ENCODE measurements around the gene PRKN.

The PRKN gene

GRCh38 chr6:161417717-161418462 is 1309.7 kb downstream of the PRKN start:
- no peak for DNase-seq

GRCh38 chr6:161415302-161415855 is 1312.2 kb downstream of the PRKN start:
- no peak for DNase-seq

- no peak for DNase-seq
These were observed 1312.9 kb downstream of the PRKN start for GRCh38 chr6:161414707-161415106.

- DNase-seq: no peak
These were observed 1313.4 kb downstream of the PRKN start for GRCh38 chr6:161414180-161414579.

GRCh38 chr6:161413355-161413771 is 1314.2 kb downstream of the PRKN start:
- DNase-seq: no peak

GRCh38 chr6:161412795-161413194 is 1314.8 kb downstream of the PRKN start:
- DNase-seq: no peak

GRCh38 chr6:161411265-161411944 is 1316.2 kb downstream of the PRKN start:
- no peak for DNase-seq

- DNase-seq: no peak
These were observed 1316.8 kb downstream of the PRKN start for GRCh38 chr6:161410736-161411135.

- no peak for DNase-seq
These were observed 1317.5 kb downstream of the PRKN start for GRCh38 chr6:161410076-161410475.

GRCh38 chr6:161409353-161409752 is 1318.2 kb downstream of the PRKN start:
- DNase-seq: no peak

GRCh38 chr6:161408041-161408440 is 1319.5 kb downstream of the PRKN start:
- no peak for DNase-seq

GRCh38 chr6:161407581-161407980 is 1320.0 kb downstream of the PRKN start:
- DNase-seq: no peak

- no peak for DNase-seq
These were observed 1320.5 kb downstream of the PRKN start for GRCh38 chr6:161407115-161407514.

- no peak for DNase-seq
These were observed 1320.9 kb downstream of the PRKN start for GRCh38 chr6:161406646-161407045.

- no peak for DNase-seq
These were observed 1322.1 kb downstream of the PRKN start for GRCh38 chr6:161405418-161405817.

- no peak for DNase-seq
These were observed 1323.8 kb downstream of the PRKN start for GRCh38 chr6:161403717-161404116.

- no peak for DNase-seq
These were observed 1325.8 kb downstream of the PRKN start for GRCh38 chr6:161401587-161402309.

- DNase-seq: no peak
These were observed 1326.9 kb downstream of the PRKN start for GRCh38 chr6:161400671-161401070.

GRCh38 chr6:161396539-161396938 is 1331.0 kb downstream of the PRKN start:
- no peak for DNase-seq

- DNase-seq: no peak
These were observed 1331.8 kb downstream of the PRKN start for GRCh38 chr6:161395716-161396231.

GRCh38 chr6:161394437-161394836 is 1333.1 kb downstream of the PRKN start:
- DNase-seq: no peak

- peak; percentile 52 for DNase-seq
These were observed 1333.7 kb downstream of the PRKN start for GRCh38 chr6:161393839-161394364.

GRCh38 chr6:161393292-161393691 is 1334.3 kb downstream of the PRKN start:
- DNase-seq: no peak

All from activated gamma-delta T cell treated with Interleukin-2 at 50 U/mL for 16 hours (primary cell).